GM19468 (cell line): ENCODE data around the gene NCKAP5.

Experiments used
- ATAC-seq: cut with Tn5 transposase; IDR thresholded peaks from one replicate; pipeline ENCODE4 v1.9.1; 2021; ENCODE audit warnings: mild to moderate bottlenecking, moderate library complexity, moderate number of reproducible peaks; ENCODE audit not compliant: unreplicated experiment; ENCODE audit errors: extremely low read depth

The NCKAP5 gene

DNA sequence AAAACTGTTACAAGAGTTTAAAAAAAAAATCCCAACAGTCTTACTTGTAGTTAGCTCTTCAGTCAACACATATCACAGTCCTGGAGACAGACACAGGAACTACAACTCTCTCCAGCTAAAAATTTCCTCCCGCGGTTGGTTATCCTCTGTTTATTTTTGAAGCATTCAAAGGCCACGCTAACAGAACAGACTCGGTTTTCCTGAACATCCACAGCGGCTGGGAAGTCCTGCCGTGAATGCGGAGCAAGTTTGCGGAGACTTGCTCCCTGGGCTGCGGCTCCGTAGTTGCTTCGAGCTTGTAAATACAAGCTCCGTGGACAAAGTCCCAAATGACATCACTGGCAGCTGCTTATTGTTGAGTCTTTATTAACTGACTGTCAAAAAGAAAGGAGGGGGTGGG is at the start of gene NCKAP5:
Gene NCKAP5 (minus strand): TSS at position 292 of the 400 bp plus-strand sequence. CDS start 50,937 bp downstream, outside the sequence.
- ATAC-seq: no peak

DNA sequence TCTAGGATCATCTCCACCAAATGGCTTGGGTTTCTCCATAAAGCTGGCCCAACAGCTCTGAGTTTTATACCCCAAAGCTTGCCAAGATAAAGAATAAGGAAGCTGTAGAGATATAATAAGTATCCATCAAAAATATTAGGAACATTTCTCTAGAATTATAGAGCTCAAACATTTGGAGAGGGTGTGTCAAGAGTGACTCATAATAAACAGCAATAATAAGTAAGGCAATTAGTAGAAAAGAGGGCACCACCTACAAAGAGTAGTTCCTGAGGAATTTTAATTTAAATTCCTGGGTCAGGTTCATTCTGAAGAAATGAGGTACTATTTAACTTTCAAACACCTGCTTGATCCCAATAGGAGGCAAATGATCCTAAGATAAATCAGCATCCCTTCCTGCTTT is 41.4 kb upstream of the NCKAP5 start:
- ATAC-seq: no peak

DNA sequence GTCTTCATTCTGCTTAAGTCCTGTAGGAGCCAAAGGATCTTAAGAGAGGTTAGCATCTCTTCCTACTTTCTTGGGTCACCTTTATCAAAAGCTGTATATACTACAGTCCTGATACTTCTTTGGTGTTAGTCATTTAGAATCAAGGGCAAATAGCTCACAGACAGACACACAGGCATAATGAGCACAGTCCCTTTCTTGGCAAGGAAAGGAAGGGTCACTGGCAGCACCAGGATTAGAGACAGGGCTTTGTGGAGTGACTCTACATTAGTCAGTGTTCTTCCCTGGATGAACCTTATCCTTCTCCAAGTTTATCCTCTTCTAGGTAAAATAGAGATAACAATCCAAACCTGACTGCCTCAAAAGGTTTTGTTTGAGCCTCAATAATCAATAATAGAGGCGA is 40.0 kb upstream of the NCKAP5 start:
- ATAC-seq: no peak

DNA sequence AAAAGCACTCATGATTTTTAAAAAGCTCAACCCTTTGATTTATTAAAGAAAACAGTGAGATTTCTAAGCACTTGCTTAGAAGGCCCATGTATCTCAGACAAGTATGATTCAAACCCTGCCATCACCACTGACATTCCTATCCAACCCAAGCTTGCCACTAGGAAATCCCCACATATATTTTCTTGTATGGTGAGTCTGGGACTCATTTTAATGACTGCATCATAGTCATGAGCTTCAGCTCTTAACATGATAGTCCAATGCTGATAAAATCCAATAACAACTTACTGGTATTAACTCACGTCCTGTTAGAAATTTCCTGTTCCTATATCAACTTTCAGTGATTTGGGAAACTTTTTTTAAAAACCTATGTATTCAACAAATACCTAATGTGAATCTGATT is 39.4 kb upstream of the NCKAP5 start:
- ATAC-seq: no peak

DNA sequence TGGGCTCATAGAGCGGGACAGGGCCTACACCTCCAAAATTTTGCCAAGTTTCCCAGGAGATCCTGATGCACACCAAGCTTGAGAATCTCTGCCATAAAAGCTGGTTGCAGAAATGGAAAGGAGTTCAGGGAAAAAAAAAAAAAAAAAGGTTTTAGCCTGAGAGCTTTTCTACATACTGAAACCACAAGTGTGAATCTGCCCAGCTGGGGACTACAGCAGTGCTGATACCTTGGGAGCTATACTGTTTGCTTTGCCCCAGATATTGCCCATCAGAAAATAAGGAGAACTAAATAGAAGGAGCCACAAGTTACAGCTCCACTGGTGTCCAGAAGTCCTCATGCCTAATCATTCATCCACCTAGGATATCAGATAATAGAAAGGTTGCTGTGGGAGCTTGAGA is 38.4 kb upstream of the NCKAP5 start:
- ATAC-seq: no peak

DNA sequence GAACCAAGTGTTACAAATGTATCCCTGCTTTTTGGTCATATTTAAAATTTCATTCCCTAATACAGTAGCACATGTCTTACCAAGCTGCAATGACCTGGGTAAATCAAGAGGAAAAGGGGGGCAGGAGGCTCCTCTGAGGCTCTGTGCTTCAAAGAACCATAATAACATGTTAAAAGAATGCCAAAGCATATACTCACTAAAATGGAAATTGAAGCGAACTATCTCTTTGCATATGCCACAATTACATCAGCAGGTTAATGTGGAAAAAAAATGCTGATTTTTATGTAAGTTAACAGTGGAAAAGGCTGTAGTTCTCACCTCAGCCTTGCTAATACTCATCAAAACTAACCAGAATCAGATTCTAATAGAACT is 37.5 kb upstream of the NCKAP5 start:
- no peak for ATAC-seq

DNA sequence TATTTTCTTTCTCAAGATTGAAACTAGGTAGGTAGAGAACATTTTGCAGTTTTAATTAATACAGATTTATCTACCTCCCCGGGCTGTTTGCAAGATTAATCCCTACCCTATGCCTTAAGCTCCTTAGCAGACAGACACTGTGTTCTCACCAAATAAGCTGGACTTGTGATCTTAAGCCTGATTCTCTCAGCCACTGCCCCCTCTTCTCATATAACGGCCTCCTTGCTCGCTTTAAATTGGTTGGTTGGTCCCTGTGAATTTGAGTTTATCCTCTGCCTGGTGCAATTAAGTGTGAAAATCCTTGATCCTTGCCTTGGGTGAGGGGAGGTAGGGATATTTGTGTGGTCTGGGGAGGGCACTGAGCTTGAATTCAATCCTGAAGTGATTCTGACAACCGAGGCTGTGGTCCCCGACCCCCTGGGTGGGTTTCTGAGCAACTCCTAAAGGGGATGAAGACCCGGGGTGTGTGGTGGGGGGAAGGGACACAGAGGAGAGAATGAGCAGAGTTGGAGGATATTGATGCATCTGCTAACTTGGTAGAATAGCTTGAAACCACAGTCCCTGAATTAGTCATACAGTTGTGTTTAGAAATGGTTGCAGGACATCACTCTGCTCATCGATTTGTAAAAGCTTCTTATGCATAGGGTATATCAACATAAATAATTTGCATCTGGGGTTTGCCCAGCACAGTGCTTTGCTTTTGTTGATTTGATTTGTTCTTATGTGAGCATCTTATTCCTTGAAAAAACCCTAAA is 36.9 kb upstream of the NCKAP5 start:
- ATAC-seq: no peak

DNA sequence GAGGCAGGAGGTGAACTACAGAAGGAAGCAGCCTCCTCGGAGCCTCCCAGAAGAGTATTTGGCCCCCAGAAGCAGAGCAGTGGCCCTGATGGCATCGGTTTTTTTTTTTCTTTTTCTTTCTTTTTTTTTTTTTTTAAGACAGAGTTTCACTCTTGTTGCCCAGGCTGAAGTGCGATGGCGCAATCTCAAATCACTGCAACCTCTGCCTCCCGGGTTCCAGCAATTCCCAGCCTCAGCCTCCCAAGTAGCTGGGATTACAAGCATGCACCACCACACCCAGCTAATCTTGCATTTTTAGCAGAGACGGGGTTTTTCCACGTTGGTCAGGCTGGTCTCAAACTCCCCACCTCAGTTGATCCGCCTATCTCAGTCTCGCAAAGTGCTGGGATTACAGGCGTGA is 34.8 kb upstream of the NCKAP5 start:
- no peak for ATAC-seq

DNA sequence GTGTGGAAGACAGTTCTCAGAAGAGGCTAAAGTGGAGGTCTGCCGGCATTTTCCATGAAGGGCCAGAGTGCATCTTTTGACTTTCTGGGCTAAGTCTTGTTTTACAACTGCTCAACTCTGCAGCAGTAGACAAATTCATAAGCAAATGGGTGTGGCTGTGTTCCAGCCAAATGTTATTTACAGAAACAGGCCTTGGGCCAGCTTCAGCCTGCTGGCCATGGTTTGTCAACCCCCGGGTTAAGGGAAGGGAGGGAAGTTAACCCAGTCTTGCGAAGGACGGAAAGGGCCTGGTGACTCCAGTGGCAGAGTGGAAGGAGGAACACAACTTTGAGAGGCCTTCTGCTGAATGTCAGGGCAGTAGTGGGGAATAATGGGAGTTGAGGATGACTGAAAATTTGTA is 34.3 kb upstream of the NCKAP5 start:
- ATAC-seq: no peak

DNA sequence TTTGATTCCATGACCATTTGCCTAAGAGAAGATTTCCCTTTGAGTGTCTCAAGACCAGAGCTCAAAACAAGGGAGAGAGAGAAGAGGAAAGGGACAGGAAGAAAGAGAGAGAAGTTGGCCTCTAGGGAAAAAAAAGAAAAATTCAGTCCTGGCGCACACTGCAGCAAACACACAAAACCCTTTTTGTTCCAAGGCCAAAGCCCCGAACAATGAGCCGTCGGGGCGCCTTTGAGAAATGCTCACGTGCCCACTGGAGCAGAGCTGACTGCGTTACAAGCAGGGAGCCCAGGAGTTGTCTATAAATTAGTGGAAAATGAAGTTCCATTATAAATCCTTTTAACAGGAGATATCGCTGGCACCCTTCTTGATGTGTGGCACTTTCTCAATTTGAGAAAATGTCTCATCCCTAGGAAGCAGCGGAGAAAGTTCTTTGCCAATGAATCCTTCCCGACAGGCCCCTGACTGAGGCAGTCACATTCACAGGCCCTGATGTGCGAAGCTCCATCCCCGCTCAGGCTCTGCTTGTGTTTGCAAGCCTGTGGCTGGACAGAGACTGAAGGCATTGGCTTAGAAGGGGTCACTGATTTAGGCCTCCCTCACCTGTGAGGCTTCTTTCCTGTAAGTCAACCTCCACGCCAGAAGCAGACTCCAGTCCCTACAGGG is 32.1 kb upstream of the NCKAP5 start:
- ATAC-seq: no peak

DNA sequence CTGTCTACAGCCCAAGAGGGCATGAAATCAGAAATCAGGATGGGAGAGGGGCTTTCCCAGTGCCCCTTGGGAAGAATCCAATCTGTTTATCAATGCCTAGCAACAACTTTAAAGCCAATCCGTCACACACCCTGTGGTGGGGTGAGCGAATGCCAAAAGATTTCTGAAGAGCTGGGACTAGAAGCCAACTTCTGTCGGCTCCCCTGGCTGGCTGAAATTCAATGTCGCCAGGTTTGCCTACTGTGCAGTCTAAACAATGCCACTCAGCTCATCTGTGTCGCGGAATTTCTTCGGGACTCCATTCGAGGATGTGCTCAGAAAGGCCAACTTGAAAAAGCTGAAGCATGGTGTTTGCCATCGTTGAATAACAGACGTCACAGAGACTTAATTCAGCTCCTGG is 31.5 kb upstream of the NCKAP5 start:
- no peak for ATAC-seq

DNA sequence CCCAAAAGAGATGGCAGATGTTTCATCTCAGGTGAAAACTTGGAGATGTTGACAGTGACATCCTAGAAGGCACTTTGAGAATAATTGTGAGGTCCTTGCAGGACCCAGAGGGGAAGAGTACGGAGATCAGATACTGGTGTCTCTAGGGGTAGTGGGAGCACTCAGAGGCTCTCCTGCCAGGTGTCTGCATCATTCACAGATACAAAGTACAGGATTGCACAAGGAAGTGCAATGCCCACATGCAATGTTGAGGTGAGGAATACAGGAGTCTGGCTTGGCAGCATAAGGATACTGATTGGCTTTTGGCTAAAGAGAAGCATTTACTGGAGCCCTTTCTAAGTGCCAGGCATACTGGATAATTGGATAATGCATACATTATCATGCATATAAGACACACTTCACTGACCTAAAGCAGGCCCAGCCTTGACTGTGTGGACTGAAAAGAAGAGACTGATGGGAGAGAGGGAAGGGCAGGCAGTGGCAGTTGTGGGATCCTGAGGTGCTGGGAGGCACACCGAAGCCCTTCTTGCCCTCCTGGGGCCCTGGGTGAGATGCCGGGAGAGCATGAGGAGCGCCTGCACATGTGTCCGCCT is 31.0 kb upstream of the NCKAP5 start:
- ATAC-seq: no peak

DNA sequence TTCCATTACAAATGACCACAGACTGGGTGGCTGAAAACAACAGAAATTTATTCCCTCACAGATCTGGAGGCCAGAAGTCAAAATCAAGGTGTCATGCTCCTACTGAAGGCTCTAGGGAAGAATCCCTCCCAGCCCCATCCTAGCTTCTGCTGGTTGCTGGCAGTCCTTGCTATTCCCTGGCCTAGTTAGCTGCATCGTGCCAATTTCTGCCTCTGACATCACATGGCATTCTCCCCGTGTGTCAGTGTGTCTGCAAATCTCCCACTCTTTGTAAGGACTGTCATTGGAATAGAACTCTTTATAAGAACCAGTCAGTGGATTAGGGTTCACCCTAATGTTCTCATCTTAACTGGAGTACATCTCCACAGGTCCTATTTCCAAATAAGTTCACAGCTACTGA is 30.5 kb upstream of the NCKAP5 start:
- ATAC-seq: no peak

DNA sequence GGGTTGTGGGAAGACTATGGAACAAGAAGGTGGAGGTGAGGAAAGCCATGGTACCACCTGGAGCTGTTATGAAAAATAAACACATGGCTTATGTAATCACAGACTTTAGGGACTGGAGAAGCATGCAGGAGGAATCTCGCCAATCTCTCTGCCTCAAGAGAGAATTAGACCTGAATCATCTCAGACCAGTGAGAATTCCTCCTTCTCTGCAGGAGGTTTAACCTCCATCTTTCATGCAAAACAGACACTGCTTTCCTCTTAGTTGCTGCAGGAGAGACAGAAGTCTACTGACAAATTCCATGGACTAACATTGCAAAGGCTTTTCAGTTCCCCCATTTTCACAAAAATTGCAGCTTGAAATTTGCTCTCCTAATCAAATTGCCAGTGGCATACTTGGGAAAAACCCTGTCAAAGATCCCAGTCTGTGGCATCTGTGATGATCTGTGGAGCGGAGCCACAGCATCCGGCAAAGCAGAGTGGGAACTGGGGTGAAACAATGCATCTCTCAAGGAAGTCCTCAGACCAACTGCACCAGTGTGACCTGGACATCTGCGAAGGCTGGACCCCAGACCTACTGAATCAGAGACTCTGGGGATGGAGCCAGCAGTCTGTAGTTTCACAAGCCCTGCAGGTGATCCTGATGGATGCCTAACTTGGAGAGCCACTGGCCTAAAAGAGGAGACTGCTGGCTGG is 28.6 kb upstream of the NCKAP5 start:
- no peak for ATAC-seq

DNA sequence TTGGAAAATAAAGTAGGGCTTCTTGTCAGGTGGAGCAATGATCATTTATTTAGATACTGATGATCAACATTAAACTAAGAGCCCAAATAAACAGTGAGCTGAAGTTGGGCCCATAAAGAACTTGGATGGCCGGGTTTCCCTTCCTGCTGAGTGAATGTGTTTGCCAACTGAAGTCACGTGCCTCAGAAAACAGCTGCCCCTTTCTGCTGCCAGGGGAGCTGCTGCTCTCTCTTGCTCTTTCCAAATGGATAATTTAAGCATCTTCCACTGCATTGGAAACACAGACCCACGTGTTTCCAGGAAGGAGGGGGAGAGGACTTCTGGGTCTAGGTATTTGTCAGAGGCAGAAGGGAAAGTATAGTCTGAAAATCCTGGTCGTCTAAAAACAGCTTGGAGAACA is 22.9 kb upstream of the NCKAP5 start:
- no peak for ATAC-seq

DNA sequence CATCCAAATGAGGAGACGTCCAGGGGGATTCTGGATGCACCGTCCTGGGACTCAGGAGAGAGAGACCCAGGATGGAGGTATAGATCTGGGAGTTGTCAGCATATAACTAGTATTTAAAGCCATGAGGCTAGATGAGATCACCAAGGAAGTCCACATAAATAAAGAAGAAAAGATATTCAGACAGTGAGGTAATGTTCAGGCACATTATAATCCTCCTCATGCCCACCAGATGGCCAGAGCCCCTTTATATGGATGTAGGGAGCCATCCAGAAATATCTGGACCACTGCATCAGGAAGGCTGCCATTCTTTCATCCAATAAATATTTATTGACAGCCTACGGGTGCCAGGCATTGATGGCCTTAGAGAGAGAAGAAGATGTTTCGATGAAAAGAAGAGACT is 21.2 kb upstream of the NCKAP5 start:
- no peak for ATAC-seq

DNA sequence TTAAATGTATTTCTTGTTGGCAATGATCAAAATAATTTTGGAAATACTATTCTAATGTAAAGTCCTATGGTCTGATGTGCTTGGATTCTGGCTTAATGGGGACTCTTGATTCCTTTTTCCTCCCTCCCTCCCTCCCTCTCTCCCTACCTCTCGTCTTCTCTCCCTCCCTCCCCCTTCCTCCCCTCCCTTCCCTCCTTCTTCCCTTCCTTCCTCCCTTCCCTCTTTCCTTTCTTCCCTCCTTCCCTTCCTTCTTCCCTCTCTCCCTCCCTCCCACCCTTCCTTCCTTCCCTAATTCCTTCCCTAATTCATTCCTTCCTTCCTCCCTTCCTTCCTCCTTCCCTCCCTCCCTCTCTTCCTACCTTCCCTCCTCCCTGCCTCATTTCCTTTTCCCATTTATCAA is 19.9 kb upstream of the NCKAP5 start:
- ATAC-seq: no peak

DNA sequence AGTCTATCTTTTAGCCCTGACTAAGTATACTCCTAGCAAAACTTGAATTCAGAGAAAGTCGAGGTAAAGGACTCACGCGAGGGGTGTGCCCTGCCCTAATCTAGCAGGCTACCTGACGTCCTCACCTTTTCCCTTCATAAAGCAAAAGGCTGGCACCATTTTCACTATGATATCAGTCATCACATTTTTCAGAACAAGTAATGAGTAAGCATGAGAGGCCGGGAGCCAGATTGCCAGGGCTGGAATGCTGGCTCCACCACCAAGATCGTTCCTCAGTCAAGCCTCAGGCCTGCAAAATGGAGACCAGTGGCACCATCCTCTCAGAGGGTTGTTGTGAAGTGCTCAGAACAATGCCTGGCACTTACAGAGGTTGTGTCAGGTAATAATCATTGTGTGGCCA is 18.7 kb upstream of the NCKAP5 start:
- no peak for ATAC-seq

DNA sequence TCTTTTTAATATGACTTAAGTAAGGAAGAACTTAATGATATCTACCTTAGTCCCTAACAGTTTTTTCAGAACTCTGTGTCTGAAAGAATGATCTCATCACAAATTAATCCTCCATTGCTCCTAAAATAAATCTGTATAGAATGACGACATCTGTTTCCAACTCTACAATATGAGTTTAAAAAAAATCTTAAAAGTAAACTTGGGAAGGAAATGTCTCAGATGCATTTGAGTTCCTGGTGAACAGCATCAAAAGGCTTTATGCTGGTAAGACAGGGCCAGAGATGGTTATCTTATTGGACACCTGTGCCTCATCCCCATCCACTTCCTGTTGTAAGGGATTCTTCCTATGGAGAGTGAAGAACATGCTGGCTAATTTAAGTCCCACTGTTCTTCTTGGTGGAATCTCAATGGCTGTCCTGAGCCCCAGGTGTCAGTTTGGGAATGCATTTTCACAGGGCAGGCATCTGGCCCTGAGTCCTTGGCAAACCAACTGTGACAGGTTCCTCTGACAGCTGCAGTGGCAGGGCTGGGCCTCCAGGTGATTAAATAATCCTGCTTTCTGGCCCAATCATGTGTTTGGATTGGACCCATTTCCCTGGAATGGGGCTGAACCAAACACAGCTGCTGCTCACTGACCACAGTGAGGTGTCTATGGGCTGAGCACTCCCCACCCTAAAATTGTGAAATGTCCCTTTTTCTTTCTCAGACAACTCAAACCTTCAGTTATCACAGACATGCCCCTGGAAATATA is 12.9 kb upstream of the NCKAP5 start:
- ATAC-seq: no peak

DNA sequence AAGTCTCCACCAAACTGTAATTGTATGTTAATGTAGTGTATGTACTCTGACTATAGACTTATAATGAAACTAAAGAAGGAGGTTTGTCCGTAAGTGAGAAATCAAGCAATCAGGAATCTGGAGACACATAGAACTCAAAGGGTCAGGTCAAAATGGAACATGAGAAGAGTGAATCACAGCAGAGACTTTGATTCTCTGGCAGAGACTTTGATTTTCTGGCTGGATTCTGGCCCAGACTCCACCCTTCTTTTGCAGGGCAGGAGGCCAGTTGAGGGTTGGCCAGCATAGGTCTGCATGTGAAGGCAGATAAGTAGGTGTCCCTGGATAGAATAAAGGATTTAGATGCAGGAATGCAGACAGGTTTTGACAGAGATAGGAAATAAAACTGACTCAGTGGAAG is 11.0 kb upstream of the NCKAP5 start:
- ATAC-seq: no peak
